Immature natural killer cell (primary cell): ENCODE data around the gene CTNNA2. TPM values are rescaled to one million over a fixed set of nuclear protein-coding genes. Genes with fewer than 3 reads are reported as not detected.

ENCODE experiments used
- DNase-seq, 3 donors: peaks; one replicate each; pipeline ENCODE4 v3.0.0; 2022; ENCODE audit warnings: mixed read lengths in 1 of 3
- H3K27ac Mint-ChIP-seq, 6 donors: one replicate each; pipeline ENCODE4 v1.8.0; 2020; ENCODE audit warnings: mixed read lengths in 6 of 6, mild to moderate bottlenecking in 5 of 6, inconsistent platforms in 4 of 6, moderate library complexity in 3 of 6
- H3K27me3 Mint-ChIP-seq, 3 donors: one replicate each; pipeline ENCODE4 v1.8.0; 2020 to 2021; ENCODE audit warnings: low read depth in 3 of 3, mild to moderate bottlenecking in 3 of 3, mixed read lengths in 3 of 3, moderate library complexity in 3 of 3, inconsistent platforms in 1 of 3
- H3K36me3 Mint-ChIP-seq, 3 donors: one replicate each; pipeline ENCODE4 v1.8.0; 2020; ENCODE audit warnings: mixed read lengths in 3 of 3, inconsistent platforms in 2 of 3, mild to moderate bottlenecking in 2 of 3
- H3K4me1 Mint-ChIP-seq, 2 donors: one replicate each; pipeline ENCODE4 v1.8.0; 2020; ENCODE audit warnings: inconsistent platforms in 2 of 2, mild to moderate bottlenecking in 2 of 2, mixed read lengths in 2 of 2, moderate library complexity in 1 of 2
- H3K4me3 Mint-ChIP-seq, 5 donors: one replicate each; pipeline ENCODE4 v1.8.0; 2020; ENCODE audit warnings: mild to moderate bottlenecking in 5 of 5, mixed read lengths in 5 of 5, inconsistent platforms in 3 of 5, moderate library complexity in 3 of 5
- H3K9me3 Mint-ChIP-seq, 6 donors: one replicate each; pipeline ENCODE4 v1.8.0; 2020; ENCODE audit warnings: mild to moderate bottlenecking in 6 of 6, mixed read lengths in 6 of 6, inconsistent platforms in 4 of 6, moderate library complexity in 3 of 6
- polyA plus RNA-seq, 3 donors: library from polyadenylated mRNA; unstranded; fragments of 300-500 nt; fragmentation: Illumina TruSeq; gene quantifications; one replicate each; pipeline ENCODE4 v1.2.3, GENCODE V29; 2021

CTNNA2 gene
- polyA plus RNA-seq, 3 donors from 2014 or later, result not detected

DNA sequence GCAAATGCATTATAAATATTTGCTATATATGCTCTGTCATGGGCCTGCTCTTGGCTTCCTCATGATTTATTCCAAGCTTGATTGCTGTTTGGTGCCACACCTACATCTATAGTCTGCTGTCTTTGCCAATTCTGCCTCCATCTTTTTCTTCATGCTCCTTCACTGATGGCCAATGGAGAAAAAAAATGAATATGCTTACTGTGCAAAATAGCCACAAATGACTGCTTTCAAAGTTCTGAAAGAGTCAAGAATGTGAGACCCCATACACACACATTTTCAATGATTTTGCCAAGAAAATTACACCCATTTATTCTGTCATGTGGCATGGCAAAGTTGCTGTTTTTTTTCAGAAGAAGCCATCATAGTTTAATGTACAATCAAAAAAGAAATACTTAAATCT, 1097.3 kb downstream of the CTNNA2 start:
- peaks cover 0 to 54% (median 21%) of the 10 kb centered on the region in 6 donors for H3K9me3 Mint-ChIP-seq
- H3K4me1 Mint-ChIP-seq, result no peaks in the 10 kb centered on the region
- no peak overlapping the region for H3K4me3 Mint-ChIP-seq
- peaks cover 0 to 6% (median 0%) of the 10 kb centered on the region in 3 donors for H3K36me3 Mint-ChIP-seq
- no peak for DNase-seq
- no peaks in the 10 kb centered on the region for H3K27me3 Mint-ChIP-seq
- no peak overlapping the region for H3K27ac Mint-ChIP-seq

DNA sequence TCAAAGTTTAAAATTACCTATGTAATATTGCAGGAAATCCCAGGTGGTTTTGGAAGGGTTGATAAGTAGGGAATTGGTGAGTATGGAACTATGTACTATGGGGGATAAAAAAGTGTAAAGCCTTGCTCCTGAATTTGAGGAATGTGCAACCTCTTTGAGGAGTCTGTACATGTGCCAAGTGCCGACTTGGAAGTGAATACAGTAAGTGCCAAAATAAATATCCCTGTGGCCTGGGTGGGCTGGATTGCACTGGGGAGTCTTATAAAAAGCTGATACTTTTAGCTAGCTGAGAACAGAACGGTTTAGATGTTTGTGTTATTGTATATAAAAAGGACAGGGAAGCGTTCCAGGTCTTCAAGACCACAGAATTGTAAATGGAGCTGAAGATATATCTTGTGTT, 1108.8 kb downstream of the CTNNA2 start:
- Mint-ChIP-seq H3K9me3 (peaks cover 4 to 71% (median 31%) of the 10 kb centered on the region in 6 donors), H3K27ac (no peak overlapping the region), H3K4me3 (no peak overlapping the region), H3K4me1 (no peaks in the 10 kb centered on the region), H3K36me3 (no peaks in the 10 kb centered on the region), H3K27me3 (peaks cover 0 to 3% (median 1%) of the 10 kb centered on the region in 3 donors)
- no peak for DNase-seq

DNA sequence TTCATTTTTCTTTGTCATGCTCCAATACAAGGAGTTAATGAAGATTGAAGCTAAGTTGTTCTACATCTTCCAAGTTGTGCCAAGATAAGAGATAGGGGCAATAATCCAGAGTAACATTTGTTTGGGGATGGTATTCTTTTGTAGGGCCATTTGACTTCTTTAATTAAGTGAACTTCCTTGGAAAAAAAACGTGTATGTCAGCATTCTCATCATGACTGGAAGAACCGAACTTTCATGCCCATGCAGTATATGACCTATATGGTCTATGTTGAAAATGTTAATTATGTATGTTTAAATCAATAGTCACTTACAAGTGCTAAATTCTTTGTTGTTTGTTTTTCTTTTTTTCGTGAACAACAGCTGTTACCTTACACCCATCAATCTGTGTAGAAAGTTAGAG, 1111.2 kb downstream of the CTNNA2 start:
- Mint-ChIP-seq H3K27ac (no peak overlapping the region), H3K9me3 (peaks cover 8 to 78% (median 42%) of the 10 kb centered on the region in 6 donors)

DNA sequence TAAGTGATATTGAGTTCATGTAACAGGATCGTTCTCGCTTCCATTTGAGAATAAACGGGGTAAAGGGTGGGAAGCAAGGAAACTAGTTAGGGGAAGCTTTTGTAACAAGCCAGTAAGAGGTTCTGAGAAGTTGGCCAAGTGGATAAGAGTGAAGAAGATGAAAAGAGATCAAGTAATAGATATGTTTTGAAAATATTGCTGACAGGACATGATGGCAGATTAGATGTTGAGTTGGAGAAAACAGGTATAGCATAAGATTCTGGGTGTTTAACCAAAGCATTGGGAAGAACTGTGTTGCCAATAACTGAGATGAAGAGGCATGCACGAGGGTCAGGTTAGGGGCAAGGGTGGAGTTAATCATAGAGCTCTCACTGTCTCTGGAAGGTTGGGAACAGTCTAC, 1121.7 kb downstream of the CTNNA2 start:
- H3K4me1 Mint-ChIP-seq, result no peaks in the 10 kb centered on the region
- H3K36me3 Mint-ChIP-seq, result no peaks in the 10 kb centered on the region
- H3K27me3 Mint-ChIP-seq, result peaks cover 0 to 3% (median 0%) of the 10 kb centered on the region in 3 donors
- no peak overlapping the region for H3K27ac Mint-ChIP-seq
- no peak overlapping the region for H3K4me3 Mint-ChIP-seq
- H3K9me3 Mint-ChIP-seq, result peaks cover 10 to 39% (median 24%) of the 10 kb centered on the region in 6 donors
- no peak for DNase-seq

More for the DNA sequence above, 1111.2 kb downstream of the CTNNA2 start:
- no peaks in the 10 kb centered on the region for H3K36me3 Mint-ChIP-seq
- DNase-seq, result no peak
- H3K4me3 Mint-ChIP-seq, result no peak overlapping the region
- peaks cover 0 to 3% (median 0%) of the 10 kb centered on the region in 3 donors for H3K27me3 Mint-ChIP-seq
- no peaks in the 10 kb centered on the region for H3K4me1 Mint-ChIP-seq

DNA sequence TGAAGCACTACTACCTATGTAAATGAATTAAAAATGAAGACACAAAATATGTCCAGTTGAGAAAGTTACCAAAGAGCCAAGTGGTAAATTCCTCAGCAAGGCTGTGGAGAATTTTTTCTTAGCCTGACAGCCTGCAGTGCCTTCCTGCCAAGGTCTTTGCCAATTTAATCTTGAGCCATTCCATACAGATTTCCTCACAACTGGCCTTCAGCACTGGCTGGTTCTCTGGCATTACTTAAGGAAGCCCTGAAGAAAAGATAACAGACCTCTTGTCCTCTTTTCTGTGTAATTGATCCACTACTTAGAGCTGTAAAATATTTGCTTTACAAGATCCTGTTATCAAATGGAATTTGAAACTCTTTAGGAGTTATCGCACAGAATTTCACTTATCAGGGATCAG, 1125.9 kb downstream of the CTNNA2 start:
- Mint-ChIP-seq H3K36me3 (no peaks in the 10 kb centered on the region), H3K4me3 (no peak overlapping the region), H3K9me3 (peaks cover 12 to 55% (median 34%) of the 10 kb centered on the region in 6 donors), H3K27ac (no peak overlapping the region), H3K4me1 (no peaks in the 10 kb centered on the region), H3K27me3 (peaks cover 0 to 3% (median 0%) of the 10 kb centered on the region in 3 donors)
- no peak for DNase-seq

DNA sequence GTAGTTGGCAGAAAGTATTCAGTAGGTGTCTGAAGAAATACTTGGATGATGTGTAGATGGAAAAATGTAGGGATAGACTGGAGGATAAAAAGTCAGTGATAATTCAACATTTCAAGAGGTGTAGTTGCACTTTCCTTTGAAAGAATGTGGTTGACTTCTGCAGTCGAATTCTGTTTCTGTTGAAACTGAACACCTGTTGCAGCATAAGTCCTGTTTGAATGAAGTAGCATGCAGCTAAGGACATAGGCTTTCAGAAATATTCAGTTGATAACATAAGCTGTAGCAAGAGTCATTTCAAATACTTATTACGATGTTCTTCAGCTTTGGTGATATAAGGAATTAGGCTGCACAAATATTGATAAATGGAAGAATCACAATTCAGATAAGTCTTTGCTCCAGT, 1129.6 kb downstream of the CTNNA2 start:
- H3K4me1 Mint-ChIP-seq, result no peaks in the 10 kb centered on the region
- no peak overlapping the region for H3K4me3 Mint-ChIP-seq
- DNase-seq, result no peak
- H3K27ac Mint-ChIP-seq, result no peak overlapping the region
- H3K36me3 Mint-ChIP-seq, result no peaks in the 10 kb centered on the region
- H3K27me3 Mint-ChIP-seq, result no peaks in the 10 kb centered on the region
- peaks cover 7 to 64% (median 34%) of the 10 kb centered on the region in 6 donors for H3K9me3 Mint-ChIP-seq

DNA sequence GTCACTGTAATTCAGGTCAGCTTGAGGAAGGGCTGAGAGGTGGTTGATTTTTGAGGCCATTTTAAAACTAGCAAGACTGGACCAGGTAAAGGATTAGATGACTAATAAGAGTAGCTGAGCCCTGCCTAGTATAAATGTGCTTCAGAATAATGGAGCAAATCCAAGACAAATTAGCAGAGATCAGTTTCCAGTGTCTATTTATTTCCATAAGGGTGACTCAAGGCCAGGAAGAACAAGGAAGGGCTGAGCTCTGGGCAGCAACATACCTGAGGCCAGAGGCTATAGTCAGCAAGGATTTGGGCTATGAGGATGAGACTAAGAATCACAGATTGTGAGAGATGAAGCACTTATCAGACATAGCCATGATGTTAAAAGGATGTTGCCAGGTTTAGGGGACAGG, 1130.7 kb downstream of the CTNNA2 start:
- no peak overlapping the region for H3K4me3 Mint-ChIP-seq
- no peak overlapping the region for H3K27ac Mint-ChIP-seq
- no peaks in the 10 kb centered on the region for H3K27me3 Mint-ChIP-seq
- peaks cover 6 to 64% (median 30%) of the 10 kb centered on the region in 6 donors for H3K9me3 Mint-ChIP-seq
- H3K4me1 Mint-ChIP-seq, result no peaks in the 10 kb centered on the region
- H3K36me3 Mint-ChIP-seq, result no peaks in the 10 kb centered on the region
- DNase-seq, result no peak

DNA sequence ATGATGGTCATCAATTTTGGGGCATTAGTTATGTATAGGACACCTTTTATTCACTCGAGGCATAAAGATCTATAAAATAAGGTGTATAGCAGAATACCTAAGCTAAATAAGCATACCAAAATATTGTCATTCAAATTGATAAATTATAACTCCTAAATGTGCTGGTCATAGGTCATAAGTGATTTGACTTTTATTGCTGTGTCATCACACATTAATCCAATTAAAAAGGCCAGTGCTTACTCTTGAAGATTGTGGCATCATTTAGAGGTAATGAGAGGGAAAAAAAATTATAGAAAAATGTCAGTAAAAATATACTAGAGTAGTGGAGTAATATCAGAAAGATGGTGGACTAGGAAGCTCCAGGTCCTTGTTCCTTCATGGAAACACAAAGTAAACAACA, 1138.6 kb downstream of the CTNNA2 start:
- Mint-ChIP-seq H3K27ac (no peak overlapping the region), H3K27me3 (peaks cover 0 to 2% (median 0%) of the 10 kb centered on the region in 3 donors), H3K4me3 (no peak overlapping the region)

DNA sequence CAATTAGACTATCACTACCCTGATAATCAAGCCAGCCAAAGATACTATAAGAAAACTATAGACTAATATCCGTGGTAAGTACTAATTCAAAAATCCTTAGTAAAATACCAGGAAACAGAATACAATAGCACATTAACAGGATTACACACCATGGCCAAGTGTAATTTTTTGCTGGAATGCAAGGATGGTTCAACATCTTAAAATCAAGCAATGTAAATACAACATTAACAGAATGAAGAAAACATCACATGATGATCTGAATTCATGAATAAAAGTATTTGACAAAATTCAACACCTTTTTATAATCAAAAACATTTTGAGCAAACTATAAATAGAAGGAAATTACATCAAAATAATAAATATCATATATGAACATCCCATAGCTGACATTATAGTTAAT, 1142.4 kb downstream of the CTNNA2 start:
- Mint-ChIP-seq H3K27ac (no peak overlapping the region), H3K4me3 (no peak overlapping the region), H3K36me3 (peaks cover 2 to 6% (median 3%) of the 10 kb centered on the region in 3 donors), H3K27me3 (peaks cover 0 to 2% (median 0%) of the 10 kb centered on the region in 3 donors), H3K4me1 (no peaks in the 10 kb centered on the region), H3K9me3 (peaks cover 21 to 67% (median 35%) of the 10 kb centered on the region in 6 donors)
- no peak for DNase-seq

More for the DNA sequence above, 1138.6 kb downstream of the CTNNA2 start:
- peaks cover 0 to 6% (median 4%) of the 10 kb centered on the region in 3 donors for H3K36me3 Mint-ChIP-seq
- H3K4me1 Mint-ChIP-seq, result no peaks in the 10 kb centered on the region
- no peak for DNase-seq
- peaks cover 16 to 73% (median 36%) of the 10 kb centered on the region in 6 donors for H3K9me3 Mint-ChIP-seq

DNA sequence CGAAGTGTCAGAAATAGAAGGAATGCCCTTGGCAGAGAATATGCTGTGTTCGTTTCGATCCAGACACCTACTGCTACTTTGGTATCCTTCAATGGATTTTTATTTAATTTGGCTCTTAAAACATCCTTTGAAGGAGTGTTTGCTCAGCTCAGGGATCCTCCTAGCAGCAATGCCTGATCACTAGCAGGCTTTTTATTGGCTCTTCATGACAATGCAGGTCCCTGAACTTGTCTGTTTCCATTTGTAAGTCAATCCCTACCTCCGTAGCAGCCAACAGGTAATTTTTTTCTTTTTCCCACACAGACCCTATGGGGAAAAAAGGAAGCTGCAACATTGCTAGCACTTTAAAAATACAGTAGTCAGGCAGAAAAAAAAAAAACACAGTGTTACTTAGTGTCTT, 1157.9 kb downstream of the CTNNA2 start:
- H3K9me3 Mint-ChIP-seq, result peaks cover 11 to 46% (median 30%) of the 10 kb centered on the region in 6 donors
- H3K27me3 Mint-ChIP-seq, result peaks cover 0 to 2% (median 0%) of the 10 kb centered on the region in 3 donors
- H3K4me3 Mint-ChIP-seq, result no peak overlapping the region
- no peak overlapping the region for H3K27ac Mint-ChIP-seq
- DNase-seq, result no peak
- H3K36me3 Mint-ChIP-seq, result no peaks in the 10 kb centered on the region
- H3K4me1 Mint-ChIP-seq, result no peaks in the 10 kb centered on the region

DNA sequence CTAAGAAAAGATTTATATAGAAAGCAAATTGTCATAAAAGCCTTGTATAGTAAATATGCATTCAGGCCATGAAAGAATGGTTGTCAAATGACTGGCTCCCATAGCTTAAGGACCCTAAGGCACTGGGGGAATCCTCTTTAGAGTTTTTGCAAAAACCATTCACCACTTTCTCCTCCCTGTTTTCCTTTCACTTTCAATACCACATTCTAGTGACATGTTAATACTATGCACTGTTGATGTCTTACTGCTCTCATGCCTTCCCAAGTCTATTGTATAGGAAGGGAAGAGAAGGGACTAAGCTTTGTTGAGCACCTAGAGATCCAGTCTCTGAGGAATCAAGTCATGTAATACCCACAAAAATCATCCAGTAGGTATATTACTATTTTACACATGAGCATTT, 1174.7 kb downstream of the CTNNA2 start:
- Mint-ChIP-seq H3K27ac (no peak overlapping the region), H3K27me3 (peaks cover 0 to 2% (median 0%) of the 10 kb centered on the region in 3 donors), H3K9me3 (peaks cover 12 to 35% (median 22%) of the 10 kb centered on the region in 6 donors), H3K4me1 (no peaks in the 10 kb centered on the region), H3K4me3 (no peak overlapping the region), H3K36me3 (no peaks in the 10 kb centered on the region)
- no peak for DNase-seq

DNA sequence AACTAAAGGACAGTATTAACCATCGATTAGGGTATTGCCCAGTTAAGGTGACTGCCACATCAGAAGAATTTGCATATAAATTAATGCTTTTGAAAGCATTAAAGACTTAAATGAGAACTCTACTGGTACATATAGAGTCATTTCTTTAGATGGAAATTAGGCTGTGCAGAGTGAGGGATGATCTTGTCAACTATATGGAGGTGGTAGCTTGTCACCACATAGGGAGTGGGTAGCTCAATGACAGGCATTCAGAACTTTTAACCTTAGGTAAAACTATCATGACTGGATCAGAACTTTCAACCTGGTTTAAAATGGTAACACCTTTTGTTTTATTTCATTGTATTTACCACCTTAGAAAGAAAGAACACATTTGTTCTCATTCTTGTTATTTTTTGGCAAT, 1176.3 kb downstream of the CTNNA2 start:
- peaks cover 0 to 2% (median 0%) of the 10 kb centered on the region in 3 donors for H3K27me3 Mint-ChIP-seq
- no peak overlapping the region for H3K4me3 Mint-ChIP-seq
- H3K27ac Mint-ChIP-seq, result no peak overlapping the region
- peaks cover 0 to 5% (median 0%) of the 10 kb centered on the region in 3 donors for H3K36me3 Mint-ChIP-seq
- DNase-seq, result no peak
- peaks cover 14 to 49% (median 32%) of the 10 kb centered on the region in 6 donors for H3K9me3 Mint-ChIP-seq
- H3K4me1 Mint-ChIP-seq, result no peaks in the 10 kb centered on the region
